GM12878 (cell line): ENCODE data around the gene CEP170B. TPM values are rescaled to one million over a fixed set of nuclear protein-coding genes. Genes with fewer than 3 reads are reported as not detected.
"Not testable (repeated sequence)": the region's sequence is repeated elsewhere in the genome, so short reads cannot be mapped to it uniquely, and the experiment has no call there.

Source experiments
- ATAC-seq: fragments of 200-7000 bp; cut with Tn5 transposase; 3 replicates; pipeline ENCODE4 v1.9.1; 2020; ENCODE audit warnings: mild to moderate bottlenecking, moderate library complexity
- BruUV-seq: library from RNA; stranded (reverse); fragments of 400-500 nt; replicated peaks from 2 replicates; lab custom pipeline; 2021; lab: Mats Ljungman, UMichigan
- CTCF ChIA-PET: fragments of 300-600 bp; sonication (Branson Sonifier 250); formaldehyde crosslinking; extraction: SDS; loops from one replicate; lab custom pipeline; 2021; ENCODE audit warnings: inconsistent platforms; lab: Yijun Ruan, JAX
- POLR2A ChIA-PET: fragments of 350-600 bp; formaldehyde crosslinking; extraction: SDS; loops from one replicate; lab custom pipeline; 2021; ENCODE audit warnings: inconsistent platforms; lab: Charles Lee
- RAD21 ChIA-PET: fragments of 300-600 bp; sonication (Branson Sonifier 250); formaldehyde crosslinking; loops from one replicate; lab custom pipeline; 2023; ENCODE audit warnings: antibody characterized with exemption; ENCODE audit not compliant: unreplicated experiment; lab: Charles Lee
- SMC1A ChIA-PET: fragments of 300-600 bp; sonication (Branson Sonifier 250); formaldehyde crosslinking; loops from one replicate; lab custom pipeline; 2023; ENCODE audit not compliant: unreplicated experiment, uncharacterized antibody; lab: Charles Lee
- DNase-seq: peaks from one replicate; pipeline ENCODE4 v3.0.0-alpha.2; 2011; ENCODE audit warnings: low read depth, low spot score
- FAIRE-seq: peaks from 3 replicates; lab custom pipeline; 2011; peaks lifted over from hg19 to GRCh38; lab: Jason Lieb, UNC
- H2AFZ ChIP-seq: 2 replicates; pipeline ENCODE4 v1.6.0; 2011; ENCODE audit warnings: low read depth, low read length, control low read depth; ENCODE audit not compliant: control insufficient read depth
- H3K27ac ChIP-seq: 2 replicates; pipeline ENCODE4 v1.5.1; 2011; ENCODE audit warnings: control low read depth; ENCODE audit not compliant: control insufficient read depth, insufficient read depth
- H3K27me3 ChIP-seq, 2 experiments: replicated peaks in 1 of 2; 2 replicates each; pipeline versions ENCODE4 v1.6.0 to v1.6.1; 2011; ENCODE audit warnings: low read length in 1 of 2; ENCODE audit not compliant: control insufficient read depth in 2 of 2, insufficient read depth in 2 of 2
- H3K36me3 ChIP-seq, 2 experiments: 2 replicates each; pipeline ENCODE4 v1.5.1; 2011; ENCODE audit warnings: low read length in 1 of 2; ENCODE audit not compliant: control insufficient read depth in 2 of 2, insufficient read depth in 2 of 2
- H3K4me1 ChIP-seq: 2 replicates; pipeline ENCODE4 v1.6.1; 2011; ENCODE audit warnings: mild to moderate bottlenecking, low read length, moderate library complexity, mixed read lengths; ENCODE audit not compliant: control insufficient read depth, insufficient read depth
- H3K4me2 ChIP-seq: 2 replicates; pipeline ENCODE4 v1.6.0; 2011; ENCODE audit warnings: control low read depth; ENCODE audit not compliant: control insufficient read depth, insufficient read depth
- H3K4me3 ChIP-seq: fragments of 200-600 bp; sonication (generic); 2 replicates; pipeline ENCODE4 v1.5.1; 2016
- H3K79me2 ChIP-seq: 2 replicates; pipeline ENCODE4 v1.6.0; 2011; ENCODE audit warnings: low read length; ENCODE audit not compliant: control insufficient read depth, insufficient read depth
- H3K9ac ChIP-seq: 2 replicates; pipeline ENCODE4 v1.8.0; 2011; ENCODE audit warnings: low read length, control low read depth, mixed read lengths; ENCODE audit not compliant: control insufficient read depth, insufficient read depth
- H3K9me3 ChIP-seq: replicated peaks from 3 replicates; pipeline ENCODE4 v1.5.1; 2011; ENCODE audit warnings: mild to moderate bottlenecking, low read length; ENCODE audit not compliant: control insufficient read depth, insufficient read depth
- H4K20me1 ChIP-seq: 2 replicates; pipeline ENCODE4 v1.6.0; 2011; ENCODE audit not compliant: control insufficient read depth, insufficient read depth
- CREB1 ChIP-seq: IDR thresholded peaks from 2 replicates; pipeline ENCODE4 v1.6.1; 2012; ENCODE audit warnings: low read depth, mild to moderate bottlenecking, inconsistent platforms
- CREM ChIP-seq: IDR thresholded peaks from 2 replicates; pipeline ENCODE4 v1.6.1; 2014; ENCODE audit warnings: antibody characterized with exemption, low read depth
- MXI1 ChIP-seq: fragments of 150-350 bp; IDR thresholded peaks from 2 replicates; pipeline ENCODE4 v1.6.1; 2011; ENCODE audit warnings: low read depth, mild to moderate bottlenecking, inconsistent platforms, low read length, improper control_type of control experiment
- SUZ12 ChIP-seq: fragments of 200-600 bp; sonication (generic); IDR thresholded peaks from one replicate; pipeline ENCODE4 v1.6.1; 2018; ENCODE audit warnings: antibody characterized with exemption, mild to moderate bottlenecking; ENCODE audit not compliant: unreplicated experiment
- ZNF24 ChIP-seq: fragments of 450-650 bp; IDR thresholded peaks from 2 replicates; pipeline ENCODE4 v1.6.1; 2017; ENCODE audit warnings: antibody characterized with exemption, mild to moderate bottlenecking
- WGBS: methylation state at CpG from one replicate; pipeline ENCODE4 v1.1.6; 2016; ENCODE audit warnings: low lambda C conversion rate; ENCODE audit not compliant: insufficient replicate concordance, insufficient coverage; ENCODE audit errors: missing lambda C conversion rate; 5-methylcytosine and 5-hydroxymethylcytosine counted together
- in situ Hi-C: fragments of 300-500 bp; cut with MboI; formaldehyde crosslinking; loops from 9 replicates; pipeline ENCODE4 v1.14.3; 2018; ENCODE audit warnings: mixed read lengths
- intact Hi-C: fragments of 100-400 bp; cut with micrococcal nuclease; formaldehyde crosslinking; loops from one replicate; pipeline ENCODE4 v1.14.2; 2022; ENCODE audit not compliant: unreplicated experiment
- polyA plus RNA-seq, 11 experiments: library from polyadenylated mRNA; depleted of rRNA in 4 of 11; unstranded in 6 of 11; stranded (reverse) in 5 of 11; fragments of >200 nt; fragmentation: Nextera tagmentation in 4 of 11; fragmentation: Illumina TruSeq in 1 of 11; extraction: Ambion mirVana in 4 of 11; extraction: Trizol in 1 of 11; gene quantifications; 1 replicate in 1 of 11; 2 replicates in 10 of 11; pipeline versions ENCODE4 v1.2.1 to v1.2.3, GENCODE V29; 2011 to 2016; ENCODE audit warnings: inconsistent platforms in 2 of 11, missing spikeins in 2 of 11, low read depth in 1 of 11
- total RNA-seq, 4 experiments: library from RNA; depleted of rRNA in 3 of 4; stranded (reverse); fragments of >200 nt in 3 of 4; fragmentation: Illumina TruSeq in 1 of 4; extraction: Trizol in 1 of 4; gene quantifications; 2 replicates each; pipeline versions ENCODE4 v1.2.1 to v1.2.3, GENCODE V29; 2013 to 2021
- TF ChIP-seq, protein P1 (sequence below): fragments of 450-650 bp; IDR thresholded peaks from 2 replicates; pipeline ENCODE4 v1.6.1; 2017; ENCODE audit warnings: antibody characterized with exemption, mild to moderate bottlenecking, moderate library complexity

The CEP170B gene
- total and polyA plus RNA-seq, 10 of the 15 experiments (the other 5 are each of a cell fraction or from before 2014, with no cell fraction given) = 0.01 to 0.44 (median 0.05) TPM; not detected in 4

DNA sequence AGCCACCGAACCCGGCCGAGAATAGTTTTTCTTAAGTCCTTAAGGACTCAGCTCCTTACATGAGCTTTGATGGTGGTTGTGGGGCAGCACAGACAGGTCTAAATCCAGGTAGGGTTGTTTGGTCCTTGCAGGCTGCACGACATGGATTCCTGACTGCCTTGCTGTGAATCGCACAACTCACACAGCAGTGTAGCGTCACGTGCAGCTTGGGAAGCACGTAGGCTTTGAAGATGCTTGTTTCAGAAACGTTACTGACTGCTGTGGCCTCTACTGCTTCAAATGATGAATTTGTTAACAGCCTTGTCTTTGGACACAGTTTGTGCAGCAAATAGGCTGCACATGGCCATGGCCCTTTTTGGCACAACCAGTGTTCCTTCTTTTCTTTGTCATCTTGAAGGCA lies 34.3 kb upstream of the CEP170B start:
- ATAC-seq = no peak
- H3K9me3 ChIP-seq = no peaks in the 10 kb centered on the region
- H3K27ac ChIP-seq = no peak overlapping the region
- 39% methylated on average over 9 of the region's 9 CpGs for WGBS
- H3K36me3 ChIP-seq = no peaks in the 10 kb centered on the region
- no peak overlapping the region for H3K4me2 ChIP-seq
- CTCF ChIA-PET = no interaction called here
- no TSS peak for BruUV-seq
- in situ Hi-C loops (no loop called here), intact Hi-C loops (no loop called here)
- no peak for TF ChIP-seq CREM
- TF ChIP-seq ZNF24 = no peak
- TF ChIP-seq, protein P1, sequence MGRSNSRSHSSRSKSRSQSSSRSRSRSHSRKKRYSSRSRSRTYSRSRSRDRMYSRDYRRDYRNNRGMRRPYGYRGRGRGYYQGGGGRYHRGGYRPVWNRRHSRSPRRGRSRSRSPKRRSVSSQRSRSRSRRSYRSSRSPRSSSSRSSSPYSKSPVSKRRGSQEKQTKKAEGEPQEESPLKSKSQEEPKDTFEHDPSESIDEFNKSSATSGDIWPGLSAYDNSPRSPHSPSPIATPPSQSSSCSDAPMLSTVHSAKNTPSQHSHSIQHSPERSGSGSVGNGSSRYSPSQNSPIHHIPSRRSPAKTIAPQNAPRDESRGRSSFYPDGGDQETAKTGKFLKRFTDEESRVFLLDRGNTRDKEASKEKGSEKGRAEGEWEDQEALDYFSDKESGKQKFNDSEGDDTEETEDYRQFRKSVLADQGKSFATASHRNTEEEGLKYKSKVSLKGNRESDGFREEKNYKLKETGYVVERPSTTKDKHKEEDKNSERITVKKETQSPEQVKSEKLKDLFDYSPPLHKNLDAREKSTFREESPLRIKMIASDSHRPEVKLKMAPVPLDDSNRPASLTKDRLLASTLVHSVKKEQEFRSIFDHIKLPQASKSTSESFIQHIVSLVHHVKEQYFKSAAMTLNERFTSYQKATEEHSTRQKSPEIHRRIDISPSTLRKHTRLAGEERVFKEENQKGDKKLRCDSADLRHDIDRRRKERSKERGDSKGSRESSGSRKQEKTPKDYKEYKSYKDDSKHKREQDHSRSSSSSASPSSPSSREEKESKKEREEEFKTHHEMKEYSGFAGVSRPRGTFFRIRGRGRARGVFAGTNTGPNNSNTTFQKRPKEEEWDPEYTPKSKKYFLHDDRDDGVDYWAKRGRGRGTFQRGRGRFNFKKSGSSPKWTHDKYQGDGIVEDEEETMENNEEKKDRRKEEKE = no peak
- TF ChIP-seq CREB1 = no peak
- no peak for TF ChIP-seq MXI1
- no peak for TF ChIP-seq SUZ12
- POLR2A ChIA-PET = no interaction called here
- H4K20me1 ChIP-seq = no peaks in the 10 kb centered on the region
- H3K9ac ChIP-seq = no peak overlapping the region
- H2AFZ ChIP-seq = no peak overlapping the region
- RAD21 ChIA-PET = no interaction called here
- H3K4me1 ChIP-seq = peaks cover 5% of the 10 kb centered on the region; the same call in 1 of the 2 replicates
- SMC1A ChIA-PET = no interaction called here
- H3K27me3 ChIP-seq = peaks cover 0 to 3% of the 10 kb centered on the region in 2 experiments; a peak in 1 of 4 replicates
- no peaks in the 10 kb centered on the region for H3K79me2 ChIP-seq
- no peak for DNase-seq
- no peak for FAIRE-seq
- no peak overlapping the region for H3K4me3 ChIP-seq

DNA sequence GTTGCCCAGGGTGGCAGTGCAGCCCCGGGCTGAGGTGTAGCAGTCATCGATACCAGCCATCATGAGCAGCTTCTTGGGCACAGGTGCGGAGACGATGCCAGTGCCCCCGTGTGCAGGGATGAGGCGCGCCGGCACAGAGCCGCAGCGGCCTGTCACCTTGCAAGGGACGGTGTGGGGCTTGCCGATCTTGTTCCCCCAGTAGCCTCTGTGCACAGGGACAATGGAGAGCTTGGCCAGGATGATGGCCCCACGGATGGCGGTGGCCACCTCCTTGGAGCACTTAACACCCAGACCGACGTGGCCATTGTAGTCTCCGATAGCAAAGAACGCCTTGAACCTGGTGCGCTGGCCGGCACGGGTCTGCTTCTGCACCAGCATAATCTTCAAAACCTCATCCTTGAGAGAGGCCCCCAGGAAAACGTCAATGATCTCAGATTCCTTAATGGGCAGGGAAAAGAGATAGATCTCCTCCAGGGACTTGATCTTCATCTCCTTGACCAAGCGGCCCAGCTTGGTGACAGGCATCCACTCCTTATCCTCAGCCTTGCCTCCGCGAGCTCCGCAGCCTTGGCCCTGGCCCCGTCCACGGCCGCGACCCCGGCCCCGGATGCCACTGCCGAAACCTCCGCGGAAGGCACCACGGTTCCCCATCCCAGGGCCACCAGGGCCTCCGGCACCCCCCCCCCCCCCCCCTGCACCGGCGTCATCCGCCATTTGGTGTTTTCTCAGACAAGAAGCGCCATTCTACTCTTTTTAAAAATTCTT lies 28.7 kb upstream of the CEP170B start:
- SMC1A ChIA-PET, DNase-seq, POLR2A ChIA-PET, H4K20me1 ChIP-seq, intact Hi-C loops, H3K36me3 ChIP-seq, FAIRE-seq, H3K4me2 ChIP-seq, H3K9ac ChIP-seq, H3K9me3 ChIP-seq, RAD21 ChIA-PET, H2AFZ ChIP-seq, in situ Hi-C loops, H3K79me2 ChIP-seq, ATAC-seq, CTCF ChIA-PET, H3K4me3 ChIP-seq, BruUV-seq, H3K27me3 ChIP-seq, H3K4me1 ChIP-seq, H3K27ac ChIP-seq: not testable (repeated sequence)
- WGBS = 82% methylated on average over 33 of the region's 41 CpGs
